HL-60 (cell line): Measurements from ENCODE around the gene DCN.

ENCODE experiments used
- DNase-seq, 2 experiments: peaks; one replicate each; pipeline ENCODE4 v3.0.0-alpha.2; 2010 to 2020; ENCODE audit warnings: low read depth in 1 of 2, low spot score in 1 of 2
- H3K27ac ChIP-seq: fragments of 250-450 bp; sonication (Bioruptor Pico); replicated peaks from 2 replicates; pipeline ENCODE4 v1.5.1; 2020; ENCODE audit warnings: mild to moderate bottlenecking, moderate library complexity
- H3K27me3 ChIP-seq: fragments of 250-450 bp; sonication (Bioruptor Pico); 2 replicates; pipeline ENCODE4 v1.5.1; 2021; ENCODE audit warnings: mild to moderate bottlenecking, moderate library complexity; ENCODE audit not compliant: insufficient read depth, poor library complexity, severe bottlenecking
- H3K4me3 ChIP-seq: replicated peaks from 2 replicates; pipeline ENCODE4 v1.5.1; 2011; ENCODE audit warnings: mild to moderate bottlenecking, control low read depth, low read length; ENCODE audit not compliant: insufficient read depth
- CTCF ChIP-seq: IDR thresholded peaks from one replicate; pipeline ENCODE4 v1.5.1; 2011; ENCODE audit warnings: low read length, control low read depth, inconsistent platforms; ENCODE audit not compliant: insufficient read depth
- GABPA ChIP-seq: IDR thresholded peaks from 2 replicates; pipeline ENCODE4 v1.6.1; 2012; ENCODE audit warnings: low read depth
- POLR2AphosphoS5 ChIP-seq: IDR thresholded peaks from 2 replicates; pipeline ENCODE4 v1.6.1; 2012; ENCODE audit warnings: low read depth
- REST ChIP-seq: IDR thresholded peaks from 2 replicates; pipeline ENCODE4 v1.6.1; 2012; ENCODE audit warnings: low read depth; ENCODE audit not compliant: insufficient replicate concordance
- SPI1 ChIP-seq: IDR thresholded peaks from 2 replicates; pipeline ENCODE4 v1.6.1; 2012; ENCODE audit warnings: low read depth, mild to moderate bottlenecking, borderline replicate concordance

Gene DCN

GRCh38 chr12:91188778-91189177, 6.2 kb upstream of the DCN start:
- no peak overlapping the region for H3K4me3 ChIP-seq

GRCh38 chr12:91186156-91186555, 3.5 kb upstream of the DCN start:
- TF ChIP-seq CTCF (no peak), REST (no peak), GABPA (no peak), SPI1 (no peak), POLR2AphosphoS5 (no peak)
- Histone ChIP-seq H3K4me3 (no peak overlapping the region), H3K27ac (no peak overlapping the region), H3K27me3 (no peaks in the 10 kb centered on the region)
- DNase-seq, result no peak

More at GRCh38 chr12:91188778-91189177, 6.2 kb upstream of the DCN start:
- Histone ChIP-seq H3K27me3 (no peaks in the 10 kb centered on the region), H3K27ac (no peak overlapping the region)
- TF ChIP-seq CTCF, result no peak
- no peak for TF ChIP-seq GABPA
- no peak for TF ChIP-seq REST
- no peak for TF ChIP-seq POLR2AphosphoS5
- no peak for TF ChIP-seq SPI1
- DNase-seq, result no peak

GRCh38 chr12:91185421-91185820, 2.8 kb upstream of the DCN start:
- Histone ChIP-seq H3K27ac (no peak overlapping the region), H3K4me3 (no peak overlapping the region), H3K27me3 (no peaks in the 10 kb centered on the region)
- TF ChIP-seq POLR2AphosphoS5 (no peak), SPI1 (no peak), GABPA (no peak), CTCF (no peak), REST (no peak)
- no peak for DNase-seq
